ENCODE measurements around the gene PLXNA4. TPM values are rescaled to one million over a fixed set of nuclear protein-coding genes. Genes with fewer than 3 reads are reported as not detected.

Gene PLXNA4
- total RNA-seq, 1 experiment from 2014 or later = not detected

DNA sequence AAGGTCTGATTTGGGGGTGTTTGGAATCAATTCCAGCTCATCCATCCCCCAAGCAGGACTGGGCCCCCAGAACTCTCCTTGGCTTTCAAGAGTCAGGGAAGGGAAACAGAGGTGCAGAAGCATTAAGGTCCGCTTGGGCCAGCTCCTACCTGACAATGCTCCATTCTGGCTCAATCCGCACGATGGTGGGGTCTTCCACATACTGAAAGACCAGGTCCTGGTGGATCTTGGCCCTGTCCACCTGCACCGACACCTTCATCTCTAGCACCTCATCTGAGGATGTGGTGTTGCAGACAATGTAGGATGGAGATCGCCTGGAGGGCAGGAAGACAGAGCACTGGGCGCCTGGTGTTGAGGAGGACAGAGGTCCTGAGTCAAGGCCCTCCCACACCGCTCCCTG lies 391.1 kb downstream of the PLXNA4 start:
- Histone ChIP-seq H3K79me2 (ENCODE audit: insufficient read depth, low read length) (no peaks in the 10 kb centered on the region), H3K27me3 (ENCODE audit: insufficient read depth, low read length) (peaks cover 13% of the 10 kb centered on the region; the same call in 1 of the 2 replicates), H3K9ac (ENCODE audit: low read length) (no peak overlapping the region), H3K36me3 (ENCODE audit: control insufficient read depth in 1 of 2, insufficient read depth in 2 of 2, low read length in 2 of 2) (no peaks in the 10 kb centered on the region), H3K4me1 (ENCODE audit: control insufficient read depth in 1 of 2, insufficient read depth in 2 of 2, low read length in 2 of 2) (no peaks in the 10 kb centered on the region), H2AFZ (ENCODE audit: low read depth, low read length, poor library complexity, severe bottlenecking) (no peak overlapping the region), H3K4me2 (ENCODE audit: low read length) (no peak overlapping the region), H3K9me3 (ENCODE audit: control insufficient read depth in 1 of 2, insufficient read depth in 1 of 2, low read depth in 1 of 2, low read length in 2 of 2) (peaks cover 0 to 10% of the 10 kb centered on the region in 2 experiments; a peak in 2 of 4 replicates), H3K27ac (ENCODE audit: low read depth, low read length) (no peak overlapping the region), H4K20me1 (ENCODE audit: insufficient read depth) (no peaks in the 10 kb centered on the region), H3K9me2 (ENCODE audit: insufficient read depth) (no peaks in the 10 kb centered on the region), H3K4me3 (replicated peaks in 1 of 2; ENCODE audit: low read depth in 1 of 2, low read length in 2 of 2) (no peak overlapping the region)
- DNase-seq (ENCODE audit: low read depth, low spot score) = no peak
- ChIA-PET POLR2A (no interaction called here), RAD21 (ENCODE audit: low non-redundant PET in 1 of 2, low total read pairs in 2 of 2, uncharacterized antibody in 2 of 2, unreplicated experiment in 2 of 2) (no interaction called here), CTCF (no interaction called here)
- TF ChIP-seq EZH2 (IDR thresholded peaks at IDR 0.05) (no peak), RAD21 (IDR thresholded peaks at IDR 0.05; ENCODE audit: low read depth) (no peak), ELF1 (IDR thresholded peaks at IDR 0.05; ENCODE audit: borderline replicate concordance, low read depth) (no peak), POLR2A (IDR thresholded peaks at IDR 0.05; ENCODE audit: borderline replicate concordance, extremely low read depth, insufficient read depth, insufficient read length) (no peak), TCF7L2 (IDR thresholded peaks at IDR 0.05; ENCODE audit: borderline replicate concordance, extremely low read depth, insufficient read depth, insufficient read length) (no peak), SP1 (IDR thresholded peaks at IDR 0.05; ENCODE audit: low read depth) (no peak), POLR2AphosphoS5 (IDR thresholded peaks at IDR 0.05; ENCODE audit: low read depth, low read length) (no peak), ZNF274 (IDR thresholded peaks at IDR 0.05; ENCODE audit: low read depth, low read length) (no peak), SRF (IDR thresholded peaks at IDR 0.05; ENCODE audit: low read depth) (no peak), YY1 (IDR thresholded peaks at IDR 0.05; ENCODE audit: extremely low read depth, insufficient replicate concordance, low read depth, low read length) (no peak), CEBPB (IDR thresholded peaks at IDR 0.05; ENCODE audit: low read depth) (no peak)
- TF ChIP-seq, protein P1, sequence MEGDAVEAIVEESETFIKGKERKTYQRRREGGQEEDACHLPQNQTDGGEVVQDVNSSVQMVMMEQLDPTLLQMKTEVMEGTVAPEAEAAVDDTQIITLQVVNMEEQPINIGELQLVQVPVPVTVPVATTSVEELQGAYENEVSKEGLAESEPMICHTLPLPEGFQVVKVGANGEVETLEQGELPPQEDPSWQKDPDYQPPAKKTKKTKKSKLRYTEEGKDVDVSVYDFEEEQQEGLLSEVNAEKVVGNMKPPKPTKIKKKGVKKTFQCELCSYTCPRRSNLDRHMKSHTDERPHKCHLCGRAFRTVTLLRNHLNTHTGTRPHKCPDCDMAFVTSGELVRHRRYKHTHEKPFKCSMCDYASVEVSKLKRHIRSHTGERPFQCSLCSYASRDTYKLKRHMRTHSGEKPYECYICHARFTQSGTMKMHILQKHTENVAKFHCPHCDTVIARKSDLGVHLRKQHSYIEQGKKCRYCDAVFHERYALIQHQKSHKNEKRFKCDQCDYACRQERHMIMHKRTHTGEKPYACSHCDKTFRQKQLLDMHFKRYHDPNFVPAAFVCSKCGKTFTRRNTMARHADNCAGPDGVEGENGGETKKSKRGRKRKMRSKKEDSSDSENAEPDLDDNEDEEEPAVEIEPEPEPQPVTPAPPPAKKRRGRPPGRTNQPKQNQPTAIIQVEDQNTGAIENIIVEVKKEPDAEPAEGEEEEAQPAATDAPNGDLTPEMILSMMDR (IDR thresholded peaks at IDR 0.05 in 2 of 3, conservative IDR thresholded peaks at IDR 0.05 in 1 of 3; ENCODE audit: borderline replicate concordance in 1 of 3, insufficient read depth in 1 of 3, low read depth in 2 of 3, low read length in 2 of 3) = no peak
- intact Hi-C loops (cut with micrococcal nuclease) = no loop called here
- no peak for ATAC-seq
- BruUV-seq (replicated peaks) = no TSS peak
